CD14-positive monocyte (primary cell): Measurements from ENCODE around the gene STK39. TPM values are rescaled to one million over a fixed set of nuclear protein-coding genes. Genes with fewer than 3 reads are reported as not detected.

Experiments
- DNase-seq, 3 donors: peaks; one replicate each; pipeline ENCODE4 v3.0.0-alpha.2; 2011 to 2022
- H2AFZ ChIP-seq: 2 replicates; pipeline ENCODE4 v1.6.0; 2012; ENCODE audit warnings: mild to moderate bottlenecking, low read depth, low read length, inconsistent platforms; ENCODE audit not compliant: insufficient read depth, poor library complexity, severe bottlenecking
- H3K27ac ChIP-seq, 2 donors: 1 replicate in 1 of 2; 2 replicates in 1 of 2; pipeline ENCODE4 v1.5.1; 2012 to 2013; ENCODE audit warnings: low read length in 2 of 2, control low read depth in 1 of 2, inconsistent platforms in 1 of 2, low read depth in 1 of 2, mild to moderate bottlenecking in 1 of 2
- H3K27me3 ChIP-seq, 2 donors: one replicate each; pipeline versions ENCODE4 v1.6.0 to v1.6.1; 2011 to 2013; ENCODE audit warnings: low read length in 2 of 2; ENCODE audit not compliant: control insufficient read depth in 2 of 2, insufficient read depth in 2 of 2
- H3K36me3 ChIP-seq, 2 donors: replicated peaks in 1 of 2; 1 replicate in 1 of 2; 2 replicates in 1 of 2; pipeline versions ENCODE4 v1.5.1 to v1.6.1; 2012 to 2013; ENCODE audit warnings: low read length in 2 of 2, control low read depth in 1 of 2, inconsistent platforms in 1 of 2, mild to moderate bottlenecking in 1 of 2; ENCODE audit not compliant: insufficient read depth in 2 of 2, control insufficient read depth in 1 of 2
- H3K4me1 ChIP-seq, 2 donors: 1 replicate in 1 of 2; 2 replicates in 1 of 2; pipeline versions ENCODE4 v1.5.1 to v1.6.1; 2012 to 2013; ENCODE audit warnings: low read length in 2 of 2, control low read depth in 1 of 2, inconsistent platforms in 1 of 2, mild to moderate bottlenecking in 1 of 2, moderate library complexity in 1 of 2; ENCODE audit not compliant: insufficient read depth in 2 of 2, control insufficient read depth in 1 of 2
- H3K4me2 ChIP-seq: replicated peaks from 2 replicates; pipeline ENCODE3; 2012; ENCODE audit warnings: low read length, moderate library complexity, mild to moderate bottlenecking; ENCODE audit not compliant: poor library complexity, severe bottlenecking; ENCODE audit errors: extremely low read depth
- H3K4me3 ChIP-seq, 3 experiments: fragments of 200-600 bp in 1 of 3; sonication (generic) in 1 of 3; replicated peaks in 1 of 3; 1 replicate in 2 of 3; 2 replicates in 1 of 3; pipeline ENCODE4 v1.5.1; 2011 to 2013; ENCODE audit warnings: low read length in 3 of 3, mild to moderate bottlenecking in 3 of 3, control low read depth in 2 of 3, low read depth in 2 of 3, inconsistent platforms in 1 of 3, moderate library complexity in 1 of 3
- H3K79me2 ChIP-seq: 2 replicates; pipeline ENCODE4 v1.6.0; 2012; ENCODE audit warnings: mild to moderate bottlenecking, control low read depth, inconsistent platforms, low read length, moderate library complexity; ENCODE audit not compliant: insufficient read depth
- H3K9ac ChIP-seq: 2 replicates; pipeline ENCODE4 v1.6.0; 2017; ENCODE audit warnings: low read length, mild to moderate bottlenecking; ENCODE audit not compliant: insufficient read depth, poor library complexity, severe bottlenecking
- H3K9me3 ChIP-seq, 2 donors: replicated peaks in 1 of 2; 1 replicate in 1 of 2; 2 replicates in 1 of 2; pipeline versions ENCODE4 v1.5.1 to v1.6.1; 2012 to 2013; ENCODE audit warnings: low read length in 2 of 2, control low read depth in 1 of 2; ENCODE audit not compliant: control insufficient read depth in 1 of 2, insufficient read depth in 1 of 2
- H4K20me1 ChIP-seq: 2 replicates; pipeline ENCODE4 v1.6.0; 2012; ENCODE audit warnings: mild to moderate bottlenecking, low read length, control low read depth, moderate library complexity; ENCODE audit not compliant: insufficient read depth
- H3K27ac Mint-ChIP-seq, 7 donors: one replicate each; pipeline ENCODE4 v1.8.0; 2020; ENCODE audit warnings: mild to moderate bottlenecking in 7 of 7, mixed read lengths in 7 of 7, moderate library complexity in 6 of 7, inconsistent platforms in 2 of 7
- H3K27me3 Mint-ChIP-seq, 3 donors: one replicate each; pipeline ENCODE4 v1.8.0; 2021 to 2022; ENCODE audit warnings: low read depth in 3 of 3, mild to moderate bottlenecking in 3 of 3, mixed read lengths in 3 of 3, moderate library complexity in 3 of 3, inconsistent platforms in 1 of 3
- H3K36me3 Mint-ChIP-seq, 2 donors: one replicate each; pipeline ENCODE4 v1.8.0; 2020; ENCODE audit warnings: mixed read lengths in 2 of 2, inconsistent platforms in 1 of 2, mild to moderate bottlenecking in 1 of 2
- H3K4me1 Mint-ChIP-seq: one replicate; pipeline ENCODE4 v1.8.0; 2020; ENCODE audit warnings: mild to moderate bottlenecking, mixed read lengths
- H3K4me3 Mint-ChIP-seq, 2 donors: one replicate each; pipeline ENCODE4 v1.8.0; 2020; ENCODE audit warnings: mild to moderate bottlenecking in 2 of 2, mixed read lengths in 2 of 2, moderate library complexity in 1 of 2
- H3K9me3 Mint-ChIP-seq, 7 donors: one replicate each; pipeline ENCODE4 v1.8.0; 2020 to 2022; ENCODE audit warnings: mixed read lengths in 7 of 7, mild to moderate bottlenecking in 6 of 7, moderate library complexity in 6 of 7, inconsistent platforms in 2 of 7
- WGBS: methylation state at CpG from one replicate; pipeline ENCODE4 v1.1.5; 2013; ENCODE audit warnings: missing lambda C conversion rate; ENCODE audit not compliant: insufficient coverage; 5-methylcytosine and 5-hydroxymethylcytosine counted together
- intact Hi-C, 2 donors: fragments of 100-400 bp; cut with micrococcal nuclease; formaldehyde crosslinking; loops; one replicate each; pipeline versions ENCODE4 v1.15.0 to v1.15.1; 2023
- polyA plus RNA-seq, 3 donors: library from polyadenylated mRNA; depleted of rRNA in 1 of 3; unstranded in 2 of 3; stranded (reverse) in 1 of 3; fragments of 300-500 nt in 2 of 3; fragments of >200 nt in 1 of 3; fragmentation: Illumina TruSeq in 2 of 3; gene quantifications; 1 replicate in 2 of 3; 2 replicates in 1 of 3; pipeline ENCODE4 v1.2.3, GENCODE V29; 2012 to 2021
- TF ChIP-seq, protein P1 (sequence below): fragments of 200-600 bp; IDR thresholded peaks from one replicate; pipeline ENCODE4 v1.8.0; 2022; ENCODE audit warnings: antibody characterized with exemption, mild to moderate bottlenecking

Gene STK39
- polyA plus RNA-seq, 3 donors, result 1.2 to 2.7 (median 2.6) TPM

- no peaks in the 10 kb centered on the region for H4K20me1 ChIP-seq
- Mint-ChIP-seq H3K27me3 (peaks cover 0 to 2% (median 0%) of the 10 kb centered on the region in 3 donors), H3K9me3 (no peaks in the 10 kb centered on the region), H3K27ac (no peak overlapping the region), H3K4me3 (no peak overlapping the region), H3K36me3 (peaks cover 33 to 52% of the 10 kb centered on the region in 2 donors), H3K4me1 (peaks cover 4% of the 10 kb centered on the region)
- no peak overlapping the region for H3K9ac ChIP-seq
- intact Hi-C loops, result no loop called here
- H3K27me3 ChIP-seq, result no peaks in the 10 kb centered on the region
- H3K36me3 ChIP-seq, result peaks cover 0 to 33% of the 10 kb centered on the region in 2 donors
- TF ChIP-seq, protein P1, sequence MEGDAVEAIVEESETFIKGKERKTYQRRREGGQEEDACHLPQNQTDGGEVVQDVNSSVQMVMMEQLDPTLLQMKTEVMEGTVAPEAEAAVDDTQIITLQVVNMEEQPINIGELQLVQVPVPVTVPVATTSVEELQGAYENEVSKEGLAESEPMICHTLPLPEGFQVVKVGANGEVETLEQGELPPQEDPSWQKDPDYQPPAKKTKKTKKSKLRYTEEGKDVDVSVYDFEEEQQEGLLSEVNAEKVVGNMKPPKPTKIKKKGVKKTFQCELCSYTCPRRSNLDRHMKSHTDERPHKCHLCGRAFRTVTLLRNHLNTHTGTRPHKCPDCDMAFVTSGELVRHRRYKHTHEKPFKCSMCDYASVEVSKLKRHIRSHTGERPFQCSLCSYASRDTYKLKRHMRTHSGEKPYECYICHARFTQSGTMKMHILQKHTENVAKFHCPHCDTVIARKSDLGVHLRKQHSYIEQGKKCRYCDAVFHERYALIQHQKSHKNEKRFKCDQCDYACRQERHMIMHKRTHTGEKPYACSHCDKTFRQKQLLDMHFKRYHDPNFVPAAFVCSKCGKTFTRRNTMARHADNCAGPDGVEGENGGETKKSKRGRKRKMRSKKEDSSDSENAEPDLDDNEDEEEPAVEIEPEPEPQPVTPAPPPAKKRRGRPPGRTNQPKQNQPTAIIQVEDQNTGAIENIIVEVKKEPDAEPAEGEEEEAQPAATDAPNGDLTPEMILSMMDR, result no peak
- no peaks in the 10 kb centered on the region for H3K79me2 ChIP-seq
- peaks cover 0 to 3% of the 10 kb centered on the region in 2 donors for H3K4me1 ChIP-seq
- DNase-seq, result no peak
- WGBS, result 100% methylated on average over 2 of the region's 5 CpGs
- H3K27ac ChIP-seq, result no peak overlapping the region
- H3K4me2 ChIP-seq, result no peak overlapping the region
- H2AFZ ChIP-seq, result no peak overlapping the region
- H3K9me3 ChIP-seq, result no peaks in the 10 kb centered on the region
- no peak overlapping the region for H3K4me3 ChIP-seq
Measured at GRCh38 chr2:168035458-168035857, 211.9 kb downstream of the STK39 start.

GRCh38 chr2:168034616-168035015, 212.8 kb downstream of the STK39 start:
- Mint-ChIP-seq H3K4me3 (no peak overlapping the region), H3K9me3 (no peaks in the 10 kb centered on the region), H3K27me3 (peaks cover 0 to 2% (median 0%) of the 10 kb centered on the region in 3 donors), H3K36me3 (peaks cover 34 to 54% of the 10 kb centered on the region in 2 donors), H3K4me1 (no peaks in the 10 kb centered on the region), H3K27ac (no peak overlapping the region)
- peaks cover 0 to 33% of the 10 kb centered on the region in 2 donors for H3K36me3 ChIP-seq
- no peak for DNase-seq
- no peaks in the 10 kb centered on the region for H4K20me1 ChIP-seq
- H3K9me3 ChIP-seq, result no peaks in the 10 kb centered on the region
- intact Hi-C loops, result no loop called here
- no peaks in the 10 kb centered on the region for H3K79me2 ChIP-seq
- no peak overlapping the region for H2AFZ ChIP-seq
- H3K4me1 ChIP-seq, result no peaks in the 10 kb centered on the region
- no peak overlapping the region for H3K9ac ChIP-seq
- H3K27me3 ChIP-seq, result no peaks in the 10 kb centered on the region
- H3K4me3 ChIP-seq, result no peak overlapping the region
- 95% methylated on average over 5 of the region's 5 CpGs for WGBS
- TF ChIP-seq, protein P1, result no peak
- no peak overlapping the region for H3K4me2 ChIP-seq
- H3K27ac ChIP-seq, result no peak overlapping the region
